ENCODE data around the gene INPP4B. TPM values are rescaled to one million over a fixed set of nuclear protein-coding genes. Genes with fewer than 3 reads are reported as not detected.

INPP4B gene
- total RNA-seq, 1 experiment from 2014 or later: 0.07 TPM

DNA sequence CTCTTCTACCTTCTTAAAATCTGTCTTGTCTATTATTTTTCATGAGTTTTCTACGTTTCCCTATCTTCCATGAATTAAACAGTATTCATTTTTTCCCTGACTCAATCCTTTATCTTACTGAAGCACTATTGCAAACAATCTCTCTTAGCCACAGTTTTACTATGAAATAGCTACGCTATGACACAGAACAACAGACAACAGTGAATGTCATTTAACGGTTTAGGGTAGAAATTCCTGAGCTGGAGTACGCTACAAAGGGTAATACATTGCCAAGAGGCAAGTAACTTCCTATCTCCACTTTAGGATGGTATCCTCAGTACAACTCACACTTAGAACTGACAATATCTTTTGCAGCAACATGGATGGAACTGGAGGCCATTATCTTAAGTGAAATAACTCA is 552.6 kb downstream of the INPP4B start:
- peaks cover 0 to 5% (median 3%) of the 10 kb centered on the region in 3 experiments; a peak in 3 of 7 replicates for H3K36me3 Mint-ChIP-seq (ENCODE audit: insufficient read depth in 1 of 3, low read depth in 3 of 3)
- H2BK120ac ChIP-seq (ENCODE audit: low read depth, low read length, poor library complexity, severe bottlenecking): no peak overlapping the region
- no peak overlapping the region for H2AK5ac ChIP-seq (ENCODE audit: insufficient read length, low read length)
- no peak overlapping the region for H4K5ac ChIP-seq (ENCODE audit: insufficient read length, low read depth, low read length)
- H3K14ac ChIP-seq (ENCODE audit: insufficient read depth, low read length): no peak overlapping the region
- no peak overlapping the region for H3K56ac ChIP-seq (ENCODE audit: insufficient read length, low read depth, low read length)
- no peak for TF ChIP-seq CTCF (conservative IDR thresholded peaks at IDR 0.05)
- no peaks in the 10 kb centered on the region for H3K4me1 ChIP-seq (ENCODE audit: insufficient read depth, low read length)
- no peaks in the 10 kb centered on the region for H3K79me1 ChIP-seq (ENCODE audit: insufficient read depth, low read depth, low read length, poor library complexity, severe bottlenecking)
- H2BK15ac ChIP-seq (ENCODE audit: low read depth, low read length): no peak overlapping the region
- peaks cover 5% of the 10 kb centered on the region in 2 experiments; a peak in 3 of 4 replicates for H3K4me1 Mint-ChIP-seq
- H3K9me3 Mint-ChIP-seq: peaks cover 0 to 2% of the 10 kb centered on the region in 2 experiments; a peak in 1 of 5 replicates
- WGBS (ENCODE audit: extremely low coverage, insufficient read length, low lambda C conversion rate): no CpG with 5 or more reads among the region's 4 CpGs
- H2BK20ac ChIP-seq (ENCODE audit: low read depth, low read length, poor library complexity, severe bottlenecking): no peak overlapping the region
- no peaks in the 10 kb centered on the region for H4K20me1 ChIP-seq (ENCODE audit: control insufficient read depth, insufficient read depth, insufficient read length)
- H3K9ac ChIP-seq (ENCODE audit: extremely low read depth, insufficient read length, low read length): no peak overlapping the region
- no peak overlapping the region for H3K23ac ChIP-seq (ENCODE audit: insufficient read length, low read depth, low read length)
- H2BK5ac ChIP-seq (ENCODE audit: insufficient read length, low read length): no peak overlapping the region
- H3T11ph ChIP-seq (ENCODE audit: low read length): no peak overlapping the region
- H3K4me3 Mint-ChIP-seq: no peak overlapping the region
- H3K23me2 ChIP-seq (ENCODE audit: insufficient read length, low read depth, low read length, poor library complexity, severe bottlenecking): no peaks in the 10 kb centered on the region
- no peaks in the 10 kb centered on the region for H3K79me2 ChIP-seq (ENCODE audit: insufficient read depth, low read length)
- no peak overlapping the region for H2BK12ac ChIP-seq (ENCODE audit: insufficient read length, low read depth, low read length)
- H2AFZ ChIP-seq (ENCODE audit: low read length): no peak overlapping the region
- no peak overlapping the region for H3K27ac Mint-ChIP-seq
- H4K8ac ChIP-seq (replicated peaks; ENCODE audit: insufficient read length, low read depth, low read length): no peak overlapping the region
- no peak overlapping the region for H3K18ac ChIP-seq (ENCODE audit: insufficient read length, low read depth, low read length)
- H3K27ac ChIP-seq (ENCODE audit: insufficient read length, low read depth, low read length): no peak overlapping the region
- H3K4me2 ChIP-seq (ENCODE audit: insufficient read depth, insufficient read length, low read length): no peak overlapping the region
- no peaks in the 10 kb centered on the region; the same call in 1 of the 2 replicates for H3K27me3 ChIP-seq (ENCODE audit: insufficient read depth, low read length)
- H3K27me3 Mint-ChIP-seq (ENCODE audit: low read depth): no peaks in the 10 kb centered on the region
- H3K9me3 ChIP-seq (ENCODE audit: control insufficient read depth, low read depth, low read length): no peaks in the 10 kb centered on the region
- no peak overlapping the region for H3K4ac ChIP-seq (ENCODE audit: low read depth, low read length)
- no peak for DNase-seq
- no peak overlapping the region for H4K91ac ChIP-seq (ENCODE audit: insufficient read length, low read depth, low read length)

Measured in H9 (cell line).